Middle frontal gyrus (tissue), 1 donor: Measurements from ENCODE around the gene AOAH.
"Not testable (repeated sequence)": the region's sequence is repeated elsewhere in the genome, so short reads cannot be mapped to it uniquely, and the experiment has no call there.

Experiments used
- DNase-seq: peaks from one replicate; pipeline ENCODE4 v3.0.0-alpha.2; 2015; ENCODE audit warnings: low spot score; ENCODE audit errors: extremely low spot score

Gene AOAH

GRCh38 chr7:36736899-36737211 is 12.6 kb upstream of the AOAH start:
- DNase-seq = no peak

DNA sequence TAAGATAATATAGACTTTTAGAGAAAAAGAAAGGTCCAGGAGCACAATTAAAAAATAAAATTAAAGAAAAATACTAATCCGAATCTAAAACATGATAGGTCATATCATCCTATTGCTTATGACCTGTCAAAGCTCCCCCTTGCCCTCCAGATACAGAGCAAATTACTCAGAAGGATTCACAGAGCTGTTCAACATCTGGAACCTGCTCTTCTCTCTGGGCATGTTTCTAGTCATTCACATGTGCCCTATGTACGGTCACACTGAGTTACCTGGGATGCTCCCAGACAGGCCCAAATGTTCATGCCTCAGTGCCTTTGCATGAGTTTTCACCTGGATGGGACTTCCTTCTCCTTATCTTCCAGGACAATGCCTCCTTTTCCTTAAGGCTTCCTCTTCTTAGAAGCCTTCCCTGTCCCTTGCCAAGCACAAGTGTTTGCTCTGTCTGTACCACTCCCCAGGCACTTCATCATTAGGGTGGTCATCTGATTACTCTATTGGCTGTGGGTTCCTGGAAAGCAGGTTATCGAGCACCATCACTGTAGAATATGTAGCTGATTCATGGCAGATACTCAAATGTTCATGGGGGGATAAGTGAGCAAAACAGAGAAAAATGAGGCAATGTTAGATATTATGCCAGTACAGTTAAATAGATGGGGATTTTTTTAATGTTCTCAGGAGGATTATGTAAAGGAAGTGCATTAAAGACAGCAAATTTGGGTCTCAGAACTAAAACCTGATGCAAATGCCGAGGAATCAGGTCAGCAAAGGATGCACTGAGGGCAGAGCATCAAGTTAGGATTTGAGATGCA is 12.0 kb upstream of the AOAH start:
- DNase-seq = no peak

DNA sequence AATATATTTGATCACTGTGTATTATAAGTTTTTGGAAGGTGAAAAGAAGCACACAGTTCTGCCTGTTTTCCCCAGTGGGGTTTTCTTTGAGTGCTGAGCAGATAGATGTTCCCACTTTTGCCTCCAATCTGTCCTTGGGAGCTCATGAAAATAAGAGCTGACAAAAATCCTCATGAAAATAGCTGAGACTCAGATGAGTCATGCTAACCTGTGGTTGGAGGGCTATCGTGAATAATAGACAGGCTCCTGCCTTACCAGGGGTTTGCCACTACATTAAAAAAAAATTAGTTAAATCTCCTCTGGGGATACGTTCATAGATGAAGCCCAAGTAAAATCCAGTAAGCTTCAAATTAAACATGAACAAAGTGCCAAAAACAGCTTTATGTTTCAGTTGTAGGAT is 10.9 kb upstream of the AOAH start:
- no peak for DNase-seq

DNA sequence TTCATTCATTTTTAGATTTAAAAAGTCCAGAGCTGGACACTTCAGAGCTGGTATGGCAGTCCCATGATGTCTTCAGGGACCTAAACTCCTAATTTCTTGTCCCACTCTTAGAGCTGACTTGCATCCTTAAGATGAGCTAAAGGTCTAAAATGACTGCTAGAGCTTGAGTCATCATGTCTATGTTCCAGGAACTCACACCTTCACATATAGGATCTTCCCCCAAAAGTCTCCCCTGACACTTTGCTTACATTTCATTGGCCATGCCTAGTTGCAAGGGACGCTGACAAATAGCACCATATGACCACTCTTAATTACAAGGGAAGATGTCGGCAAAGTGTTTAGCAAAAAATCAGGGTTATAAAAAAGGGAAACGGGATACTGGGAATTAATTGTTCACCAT is 10.4 kb upstream of the AOAH start:
- DNase-seq = no peak

- DNase-seq = no peak
Observed at GRCh38 chr7:36733411-36733810, 9.1 kb upstream of the AOAH start.

DNA sequence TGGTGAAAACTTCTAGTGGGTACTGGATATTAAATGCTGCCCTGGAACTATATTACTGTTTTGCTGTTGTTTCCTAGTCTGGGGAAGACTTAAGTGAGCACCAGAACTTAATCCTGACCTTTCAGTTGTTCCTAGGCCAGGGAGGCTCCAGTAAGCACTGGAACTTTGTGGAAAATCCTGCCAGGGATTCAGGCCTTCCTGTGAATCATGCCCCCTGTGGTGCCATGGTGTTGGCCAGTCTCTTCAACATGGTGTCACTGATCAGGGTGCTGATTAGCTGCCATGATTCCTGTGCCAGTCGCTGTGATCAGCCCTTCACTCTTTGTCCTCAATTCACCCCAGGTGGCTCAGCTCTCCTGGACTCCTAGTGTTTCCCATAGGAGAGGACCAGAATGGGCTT is 8.5 kb upstream of the AOAH start:
- no peak for DNase-seq

DNA sequence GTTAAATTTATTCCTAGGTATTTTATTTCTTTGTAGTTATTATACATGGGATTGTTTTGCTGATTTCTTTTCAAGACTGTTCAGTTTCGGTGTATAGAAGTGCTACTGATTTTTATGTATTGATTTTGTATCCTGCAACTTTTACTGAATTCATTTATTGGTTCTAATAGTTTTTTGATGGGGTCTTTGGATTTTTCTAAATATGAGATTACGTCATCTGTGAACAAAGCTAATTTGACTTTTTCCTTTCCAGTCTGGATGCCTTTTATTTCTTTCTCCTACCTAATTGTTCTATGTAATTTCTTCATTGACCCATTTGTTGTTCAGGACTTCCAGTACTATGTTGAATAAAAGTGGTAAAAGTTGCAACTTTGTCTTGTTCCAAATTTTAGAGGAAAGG is 5.8 kb upstream of the AOAH start:
- DNase-seq = no peak

- DNase-seq = no peak
Observed at GRCh38 chr7:36728143-36728542, 3.8 kb upstream of the AOAH start.

DNA sequence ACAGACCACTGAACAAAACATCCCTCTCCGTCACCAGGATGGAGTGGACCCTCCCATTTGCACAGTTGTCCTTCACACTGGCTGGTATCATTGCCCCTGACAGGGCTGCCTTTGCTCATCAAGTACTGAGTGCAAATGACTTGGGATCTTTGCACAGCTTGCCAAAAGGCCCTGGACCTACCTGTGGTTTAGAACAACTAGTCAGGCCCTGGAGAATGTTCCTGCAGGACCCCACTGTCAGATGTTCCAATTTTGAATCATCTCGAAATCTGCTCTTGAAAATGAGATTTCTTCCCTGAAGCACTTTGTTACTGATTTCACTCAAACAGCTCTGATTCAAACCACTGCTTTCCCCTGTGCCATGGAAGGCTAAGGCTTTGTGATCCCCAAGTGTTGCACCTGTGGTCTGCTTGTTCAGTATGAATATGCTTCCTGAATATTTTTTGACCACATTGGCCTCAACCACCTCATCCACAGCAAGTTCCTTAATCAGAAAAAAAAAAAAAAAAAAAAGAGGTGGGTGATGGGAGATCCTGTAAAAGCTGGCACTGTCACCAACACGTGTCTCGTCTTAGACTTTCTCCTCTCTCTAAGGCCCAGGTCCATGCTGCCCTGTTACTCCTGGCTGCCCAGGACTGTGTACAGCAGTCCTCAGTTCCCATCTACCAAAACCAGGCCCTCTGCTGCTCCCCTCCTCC is 2.7 kb upstream of the AOAH start:
- DNase-seq = no peak

DNA sequence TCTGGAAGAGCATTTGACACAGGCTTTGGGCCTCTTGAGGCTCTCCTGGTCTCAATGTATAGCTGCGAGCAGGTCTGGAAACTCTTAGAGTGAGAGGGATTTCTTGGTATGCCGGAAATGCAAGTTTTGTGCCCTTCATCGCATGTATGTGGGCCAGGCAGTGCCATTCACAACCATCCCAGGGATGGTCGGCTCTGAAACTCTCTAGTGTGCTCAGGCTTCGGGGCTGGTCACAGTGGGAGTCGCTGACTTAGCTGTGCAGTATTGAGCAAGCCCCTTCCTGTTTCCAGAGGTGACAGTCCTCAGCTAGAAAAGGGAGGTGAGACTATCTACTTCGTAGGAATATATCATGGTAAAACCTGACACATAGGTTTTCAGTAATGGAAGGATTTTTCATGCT is 2.0 kb upstream of the AOAH start:
- DNase-seq = no peak

GRCh38 chr7:36724996-36725395 is 702 bp upstream of the AOAH start:
- DNase-seq = no peak

GRCh38 chr7:36723291-36723690 is 1.0 kb downstream of the AOAH start:
- DNase-seq = no peak

- no peak for DNase-seq
Observed at GRCh38 chr7:36719083-36719632, 5.1 kb downstream of the AOAH start.

- DNase-seq = no peak
Observed at GRCh38 chr7:36717586-36717985, 6.7 kb downstream of the AOAH start.

- DNase-seq = not testable (repeated sequence)
Observed at GRCh38 chr7:36716802-36717201, 7.5 kb downstream of the AOAH start.

GRCh38 chr7:36712015-36712414 is 12.3 kb downstream of the AOAH start:
- no peak for DNase-seq

DNA sequence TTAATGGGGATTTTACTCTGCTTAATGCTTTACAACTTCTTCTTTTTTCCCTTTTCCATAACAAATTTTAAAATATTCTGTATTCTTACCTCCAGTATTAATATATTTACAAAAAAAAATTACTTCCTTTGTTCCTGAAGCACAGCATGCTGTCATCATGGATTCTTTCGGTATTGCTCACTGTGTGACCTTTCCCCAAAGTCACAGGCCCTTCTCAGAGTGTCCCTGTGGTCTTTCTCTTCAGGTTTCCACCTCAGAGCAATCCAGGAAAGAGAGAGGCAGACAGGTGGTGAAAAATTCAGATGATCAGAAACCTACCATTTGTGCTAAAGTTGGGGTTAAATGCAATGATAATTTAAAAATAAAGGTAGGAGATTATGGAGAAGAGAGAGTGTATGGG is 13.0 kb downstream of the AOAH start:
- no peak for DNase-seq

DNA sequence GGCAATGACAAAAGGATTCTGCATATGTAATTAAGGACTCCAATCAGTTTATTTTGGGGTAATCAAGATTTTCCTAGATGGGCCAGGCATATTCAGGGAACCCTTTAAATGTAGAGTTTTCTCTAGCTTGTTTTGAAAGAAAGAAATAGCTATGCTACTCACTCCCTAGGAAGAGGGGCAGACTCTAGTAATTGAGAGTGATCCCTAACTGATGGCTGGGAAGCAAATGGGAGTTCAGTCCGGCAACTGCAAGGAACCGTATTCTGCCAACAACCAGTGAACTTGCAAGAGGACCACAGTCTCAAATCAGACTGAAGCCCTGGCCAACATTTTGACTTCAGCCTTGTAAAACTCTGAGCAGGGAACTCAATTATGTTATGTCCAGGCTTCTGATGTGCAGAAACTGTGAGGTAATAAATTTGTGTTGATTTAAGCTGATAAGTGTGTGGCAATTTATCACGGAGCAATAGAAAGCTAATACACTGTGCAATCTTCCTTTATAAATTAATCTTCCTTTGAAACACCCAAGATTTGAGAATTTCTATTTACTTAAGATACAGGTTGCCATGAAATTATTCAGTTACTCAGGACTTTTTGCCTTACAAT is 14.0 kb downstream of the AOAH start:
- no peak for DNase-seq

DNA sequence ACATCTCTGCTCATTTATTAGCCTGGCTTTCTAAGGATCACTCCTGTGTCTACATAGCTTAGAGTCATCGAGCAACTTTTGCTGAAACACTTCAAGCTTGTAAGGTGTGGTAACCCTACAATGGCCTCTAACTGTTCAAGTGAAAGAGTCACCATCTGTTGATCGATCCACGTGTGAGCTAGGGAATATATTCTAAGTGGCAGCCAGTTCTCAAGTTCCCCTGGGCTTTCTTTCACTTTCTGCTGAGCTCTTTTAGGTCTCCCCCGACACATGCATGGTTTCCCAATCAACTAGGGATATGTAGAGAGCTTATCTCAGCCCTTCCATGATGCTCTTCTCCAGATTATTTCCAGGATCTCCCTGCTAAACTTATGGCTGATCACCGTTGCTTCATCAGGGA is 15.5 kb downstream of the AOAH start:
- DNase-seq = no peak

GRCh38 chr7:36707898-36708297 is 16.4 kb downstream of the AOAH start:
- no peak for DNase-seq

DNA sequence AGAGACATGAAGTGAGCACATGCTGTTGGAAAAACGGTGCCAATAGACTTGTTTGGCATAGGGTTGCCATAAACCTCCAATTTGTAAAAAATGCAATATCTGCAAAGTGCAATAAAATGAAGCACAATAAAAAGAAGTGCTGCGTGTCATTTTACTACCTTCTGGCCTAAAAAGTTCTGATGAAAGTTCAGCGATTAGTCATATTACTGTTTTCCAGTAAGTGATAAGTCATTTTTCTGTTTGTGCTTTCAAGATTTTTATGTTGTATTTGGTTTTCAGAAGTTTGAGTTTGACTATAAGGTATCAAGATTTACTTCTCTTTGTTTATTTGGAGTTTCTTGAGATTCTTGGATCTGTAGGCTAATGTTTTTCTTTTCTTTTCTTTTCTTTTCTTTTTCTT is 16.8 kb downstream of the AOAH start:
- DNase-seq = no peak

- DNase-seq = not testable (repeated sequence)
Observed at GRCh38 chr7:36703860-36704259, 20.4 kb downstream of the AOAH start.
